HEK293 (cell line): ENCODE results near the gene KRT9.

Source experiments
- CTCF ChIA-PET: fragments of 350-600 bp; formaldehyde crosslinking; extraction: SDS; loops from one replicate; lab custom pipeline; 2021; ENCODE audit warnings: antibody characterized with exemption; lab: Yijun Ruan, JAX
- POLR2A ChIA-PET: fragments of 300-600 bp; formaldehyde crosslinking; extraction: SDS; loops from one replicate; lab custom pipeline; 2020; ENCODE audit warnings: antibody characterized with exemption, inconsistent platforms; lab: Yijun Ruan, JAX
- H3K27ac ChIP-seq: fragments of 200-500 bp; sonication (Bioruptor generic); 2 replicates; pipeline ENCODE4 v1.5.1; 2014; ENCODE audit warnings: low read depth, low read length, control low read depth, inconsistent platforms; ENCODE audit errors: extremely low read depth
- H3K36me3 ChIP-seq, 2 experiments: fragments of 200-500 bp in 1 of 2; sonication (Bioruptor generic) in 1 of 2; 1 replicate in 1 of 2; 2 replicates in 1 of 2; pipeline ENCODE4 v1.5.1; 2014 to 2017; ENCODE audit warnings: inconsistent platforms in 2 of 2, low read length in 2 of 2; ENCODE audit not compliant: control insufficient read depth in 2 of 2, insufficient read depth in 1 of 2
- H3K4me1 ChIP-seq: fragments of 200-500 bp; sonication (Bioruptor generic); 2 replicates; pipeline ENCODE4 v1.5.1; 2014; ENCODE audit warnings: mild to moderate bottlenecking, low read length, inconsistent platforms; ENCODE audit not compliant: control insufficient read depth, insufficient read depth
- H3K4me3 ChIP-seq: 2 replicates; pipeline ENCODE4 v1.5.1; 2011; ENCODE audit warnings: low read depth, mild to moderate bottlenecking, control low read depth, low read length, moderate library complexity
- H3K9me3 ChIP-seq: fragments of 200-500 bp; sonication (Bioruptor generic); 2 replicates; pipeline ENCODE4 v1.5.1; 2014; ENCODE audit warnings: low read depth, low read length, inconsistent platforms; ENCODE audit not compliant: control insufficient read depth, insufficient read depth
- BCL11A ChIP-seq: fragments of 450-650 bp; formaldehyde crosslinking; IDR thresholded peaks from 2 replicates; pipeline ENCODE4 v1.5.1; 2016; ENCODE audit warnings: low read depth, missing biosample characterization, missing genetic modification characterization
- GLIS1 ChIP-seq: fragments of 450-650 bp; formaldehyde crosslinking; IDR thresholded peaks from 2 replicates; pipeline ENCODE4 v1.5.1; 2016; ENCODE audit warnings: missing biosample characterization, missing genetic modification characterization
- HOXA7 ChIP-seq: sonication (generic); formaldehyde crosslinking; IDR thresholded peaks from 2 replicates; pipeline ENCODE4 v1.8.1; 2022; ENCODE audit warnings: missing genetic modification reagents, borderline replicate concordance
- REST ChIP-seq: fragments of 450-650 bp; formaldehyde crosslinking; IDR thresholded peaks from 2 replicates; pipeline ENCODE4 v1.5.1; 2016; ENCODE audit warnings: missing biosample characterization, missing genetic modification characterization
- ZBTB17 ChIP-seq: fragments of 450-650 bp; formaldehyde crosslinking; IDR thresholded peaks from 2 replicates; pipeline ENCODE4 v1.5.1; 2016; ENCODE audit warnings: missing biosample characterization, missing genetic modification characterization
- ZBTB8A ChIP-seq: fragments of 450-650 bp; formaldehyde crosslinking; IDR thresholded peaks from 2 replicates; pipeline ENCODE4 v1.5.1; 2016; ENCODE audit warnings: missing biosample characterization, missing genetic modification characterization
- ZNF132 ChIP-seq: fragments of 450-650 bp; formaldehyde crosslinking; IDR thresholded peaks from 2 replicates; pipeline ENCODE4 v1.5.1; 2017; ENCODE audit warnings: missing biosample characterization, missing genetic modification characterization, borderline replicate concordance
- ZNF18 ChIP-seq: fragments of 450-650 bp; formaldehyde crosslinking; IDR thresholded peaks from 2 replicates; pipeline ENCODE4 v1.5.1; 2016; ENCODE audit warnings: missing biosample characterization, missing genetic modification characterization
- ZNF211 ChIP-seq: fragments of 450-650 bp; formaldehyde crosslinking; IDR thresholded peaks from 2 replicates; pipeline ENCODE4 v1.5.1; 2016; ENCODE audit warnings: low read depth, missing biosample characterization, missing genetic modification characterization
- ZNF354C ChIP-seq: fragments of 450-650 bp; formaldehyde crosslinking; IDR thresholded peaks from 2 replicates; pipeline ENCODE4 v1.5.1; 2016; ENCODE audit warnings: missing biosample characterization, missing genetic modification characterization, low read depth, borderline replicate concordance
- ZNF362 ChIP-seq: fragments of 450-650 bp; formaldehyde crosslinking; IDR thresholded peaks from 2 replicates; pipeline ENCODE4 v1.5.1; 2016; ENCODE audit warnings: missing biosample characterization, missing genetic modification characterization
- ZNF37A ChIP-seq: fragments of 450-650 bp; IDR thresholded peaks from 2 replicates; pipeline ENCODE4 v1.5.1; 2018; ENCODE audit warnings: missing biosample characterization, missing genetic modification characterization
- ZNF530 ChIP-seq: fragments of 450-650 bp; formaldehyde crosslinking; IDR thresholded peaks from 2 replicates; pipeline ENCODE4 v1.5.1; 2016; ENCODE audit warnings: low read depth, missing biosample characterization, missing genetic modification characterization
- ZNF600 ChIP-seq: fragments of 450-650 bp; formaldehyde crosslinking; IDR thresholded peaks from 2 replicates; pipeline ENCODE4 v1.5.1; 2016; ENCODE audit warnings: missing biosample characterization, missing genetic modification characterization
- ZNF610 ChIP-seq: fragments of 450-650 bp; formaldehyde crosslinking; IDR thresholded peaks from 2 replicates; pipeline ENCODE4 v1.5.1; 2016; ENCODE audit warnings: missing biosample characterization, missing genetic modification characterization, borderline replicate concordance
- ZNF658 ChIP-seq: fragments of 450-650 bp; formaldehyde crosslinking; IDR thresholded peaks from 2 replicates; pipeline ENCODE4; 2016; ENCODE audit warnings: missing biosample characterization, missing genetic modification characterization
- ZNF692 ChIP-seq: fragments of 450-650 bp; formaldehyde crosslinking; IDR thresholded peaks from 2 replicates; pipeline ENCODE4 v1.5.1; 2016; ENCODE audit warnings: missing biosample characterization, missing genetic modification characterization
- ZNF792 ChIP-seq: fragments of 450-650 bp; formaldehyde crosslinking; IDR thresholded peaks from 2 replicates; pipeline ENCODE4 v1.5.1; 2016; ENCODE audit warnings: missing biosample characterization, missing genetic modification characterization
- ZSCAN30 ChIP-seq: fragments of 450-650 bp; IDR thresholded peaks from 2 replicates; pipeline ENCODE4 v1.5.1; 2018; ENCODE audit warnings: missing biosample characterization, mild to moderate bottlenecking, missing genetic modification characterization, moderate library complexity
- ZSCAN5A ChIP-seq: fragments of 450-650 bp; formaldehyde crosslinking; IDR thresholded peaks from 2 replicates; pipeline ENCODE4 v1.5.1; 2016; ENCODE audit warnings: missing biosample characterization, missing genetic modification characterization

The KRT9 gene

GRCh38 chr17:41559548-41559947 is 12.3 kb downstream of the KRT9 start (continued):
- no peak for TF ChIP-seq ZNF18 (tag by site-specific recombination)
- no peak for TF ChIP-seq ZSCAN30 (tag by site-specific recombination)
- no peak for TF ChIP-seq ZNF610
- no peak for TF ChIP-seq ZNF658 (tag by site-specific recombination)
- no peak for TF ChIP-seq ZNF354C (tag by site-specific recombination)
- no peak for TF ChIP-seq GLIS1 (tag by site-specific recombination)
- no peak for TF ChIP-seq HOXA7 (CRISPR knock-in tag)

- H3K9me3 ChIP-seq: no peaks in the 10 kb centered on the region
- H3K4me1 ChIP-seq: no peaks in the 10 kb centered on the region
- H3K4me3 ChIP-seq: no peak overlapping the region
- no peaks in the 10 kb centered on the region for H3K36me3 ChIP-seq
- ChIA-PET POLR2A (no interaction called here), CTCF (interaction anchor here (0.5 to 14.9 kb wide), 4 partner anchors 7 to 105 kb away, joined by 3 to 416 read pairs (median 48); no protein-coding TSS in a partner anchor)
- TF ChIP-seq REST (no peak), ZNF211 (tag by site-specific recombination) (no peak), ZBTB17 (no peak), ZNF530 (tag by site-specific recombination) (no peak), ZNF37A (tag by site-specific recombination) (no peak), ZNF362 (tag by site-specific recombination) (no peak), ZNF692 (no peak), ZBTB8A (no peak)
- H3K27ac ChIP-seq: no peak overlapping the region
These were observed 14.9 kb downstream of the KRT9 start for GRCh38 chr17:41556931-41557330.

- H3K9me3 ChIP-seq: no peaks in the 10 kb centered on the region
- ChIA-PET POLR2A (no interaction called here), CTCF (interaction anchor here (0.6 to 14.9 kb wide), 2 partner anchors 85 to 95 kb away, joined by 6 to 416 read pairs; no protein-coding TSS in a partner anchor)
- H3K4me3 ChIP-seq: no peak overlapping the region
- H3K27ac ChIP-seq: no peak overlapping the region
- TF ChIP-seq ZNF600 (tag by site-specific recombination) (no peak), ZNF610 (no peak), ZNF18 (tag by site-specific recombination) (no peak), ZSCAN5A (tag by site-specific recombination) (no peak), BCL11A (tag by site-specific recombination) (no peak), ZNF792 (tag by site-specific recombination) (no peak), ZNF132 (tag by site-specific recombination) (no peak)
- no peaks in the 10 kb centered on the region for H3K4me1 ChIP-seq
- no peaks in the 10 kb centered on the region for H3K36me3 ChIP-seq
These were observed 15.6 kb downstream of the KRT9 start for GRCh38 chr17:41556306-41556705.
